IMR-90 (cell line): Measurements from ENCODE around the gene GMPR. TPM values are rescaled to one million over a fixed set of nuclear protein-coding genes. Genes with fewer than 3 reads are reported as not detected.

Experiments
- ATAC-seq: fragments of 200-7000 bp; cut with Tn5 transposase; 2 replicates; pipeline ENCODE4 v1.9.1; 2020; ENCODE audit warnings: low read depth, mild to moderate bottlenecking, moderate library complexity
- BruUV-seq: library from RNA; stranded (reverse); fragments of 400-500 nt; replicated peaks from 2 replicates; lab custom pipeline; 2021; lab: Mats Ljungman, UMichigan
- CTCF ChIA-PET: fragments of 300-600 bp; formaldehyde crosslinking; extraction: SDS; loops from one replicate; lab custom pipeline; 2021; ENCODE audit warnings: antibody characterized with exemption; lab: Yijun Ruan, JAX
- POLR2A ChIA-PET: fragments of 300-600 bp; sonication (Branson Sonifier 250); formaldehyde crosslinking; loops from one replicate; lab custom pipeline; 2022; ENCODE audit warnings: antibody characterized with exemption; ENCODE audit not compliant: unreplicated experiment; lab: Charles Lee
- DNase-seq: peaks from one replicate; pipeline ENCODE4 v3.0.0; 2013
- H2AFZ ChIP-seq: replicated peaks from 2 replicates; pipeline ENCODE3; 2013; ENCODE audit warnings: low read length, mild to moderate bottlenecking; ENCODE audit not compliant: poor library complexity
- H2AK5ac ChIP-seq: 2 replicates; pipeline ENCODE4 v1.6.1; 2013; ENCODE audit warnings: low read depth, low read length, inconsistent platforms
- H2AK9ac ChIP-seq: replicated peaks from 2 replicates; pipeline ENCODE3; 2013; ENCODE audit warnings: mild to moderate bottlenecking, low read depth, low read length, moderate library complexity; ENCODE audit not compliant: poor library complexity
- H2BK120ac ChIP-seq: 2 replicates; pipeline ENCODE4 v1.6.1; 2013; ENCODE audit warnings: low read depth, low read length, inconsistent platforms
- H2BK15ac ChIP-seq: 3 replicates; pipeline ENCODE4 v1.6.1; 2013; ENCODE audit warnings: low read depth, low read length, inconsistent platforms
- H2BK20ac ChIP-seq: 2 replicates; pipeline ENCODE4 v1.6.1; 2013; ENCODE audit warnings: low read depth, mild to moderate bottlenecking, inconsistent platforms, low read length, moderate library complexity
- H2BK5ac ChIP-seq: 2 replicates; pipeline ENCODE4 v1.6.1; 2013; ENCODE audit warnings: mild to moderate bottlenecking, low read depth, low read length, inconsistent platforms; ENCODE audit not compliant: poor library complexity, severe bottlenecking
- H3K14ac ChIP-seq: replicated peaks from 2 replicates; pipeline ENCODE4 v1.6.1; 2013; ENCODE audit warnings: low read depth, low read length, inconsistent platforms
- H3K18ac ChIP-seq: 2 replicates; pipeline ENCODE4 v1.6.1; 2013; ENCODE audit warnings: low read depth, low read length, control low read depth
- H3K23ac ChIP-seq: 2 replicates; pipeline ENCODE4 v1.6.1; 2013; ENCODE audit warnings: low read depth, low read length, inconsistent platforms
- H3K27ac ChIP-seq: 2 replicates; pipeline ENCODE4 v1.5.1; 2013; ENCODE audit warnings: mild to moderate bottlenecking, control low read depth, low read length; ENCODE audit not compliant: insufficient read depth
- H3K27me3 ChIP-seq: 2 replicates; pipeline ENCODE4 v1.6.1; 2013; ENCODE audit warnings: low read length; ENCODE audit not compliant: control insufficient read depth, insufficient read depth
- H3K36me3 ChIP-seq: 2 replicates; pipeline ENCODE4 v1.6.1; 2013; ENCODE audit warnings: low read length, mixed read lengths; ENCODE audit not compliant: control insufficient read depth, insufficient read depth
- H3K4ac ChIP-seq: 2 replicates; pipeline ENCODE4 v1.6.1; 2013; ENCODE audit warnings: low read depth, low read length, inconsistent platforms
- H3K4me1 ChIP-seq: 2 replicates; pipeline ENCODE4 v1.6.1; 2013; ENCODE audit warnings: low read length, mixed read lengths; ENCODE audit not compliant: control insufficient read depth, insufficient read depth
- H3K4me2 ChIP-seq: 2 replicates; pipeline ENCODE4 v1.6.1; 2013; ENCODE audit warnings: low read depth, mild to moderate bottlenecking, control low read depth, low read length, moderate library complexity
- H3K4me3 ChIP-seq: 2 replicates; pipeline ENCODE4 v1.5.1; 2013; ENCODE audit warnings: low read depth, mild to moderate bottlenecking, control low read depth, low read length, moderate library complexity; ENCODE audit not compliant: insufficient read depth
- H3K56ac ChIP-seq: 2 replicates; pipeline ENCODE4 v1.6.1; 2013; ENCODE audit warnings: low read length, inconsistent platforms; ENCODE audit not compliant: insufficient read depth; ENCODE audit errors: extremely low read depth
- H3K79me1 ChIP-seq, 2 experiments: 2 replicates each; pipeline ENCODE4 v1.6.1; 2013; ENCODE audit warnings: low read length in 2 of 2, inconsistent platforms in 1 of 2, low read depth in 1 of 2
- H3K9ac ChIP-seq: 2 replicates; pipeline ENCODE4 v1.6.1; 2013; ENCODE audit warnings: low read depth, low read length, control low read depth
- H3K9me1 ChIP-seq: 2 replicates; pipeline ENCODE4 v1.6.1; 2013; ENCODE audit warnings: low read length, inconsistent platforms; ENCODE audit not compliant: insufficient read depth
- H3K9me3 ChIP-seq: 2 replicates; pipeline ENCODE4 v1.6.1; 2013; ENCODE audit warnings: low read length; ENCODE audit not compliant: control insufficient read depth, insufficient read depth
- H4K20me1 ChIP-seq: 2 replicates; pipeline ENCODE4 v1.6.1; 2013; ENCODE audit warnings: low read length, inconsistent platforms; ENCODE audit not compliant: insufficient read depth
- H4K5ac ChIP-seq: 2 replicates; pipeline ENCODE4 v1.6.1; 2013; ENCODE audit warnings: mild to moderate bottlenecking, low read depth, low read length, control low read depth
- H4K8ac ChIP-seq, 2 experiments: 2 replicates each; pipeline ENCODE4 v1.6.1; 2013; ENCODE audit warnings: low read depth in 2 of 2, low read length in 2 of 2, control low read depth in 1 of 2, inconsistent platforms in 1 of 2
- H4K91ac ChIP-seq: 2 replicates; pipeline ENCODE4 v1.6.1; 2013; ENCODE audit warnings: low read depth, low read length, inconsistent platforms; ENCODE audit not compliant: insufficient read depth
- BHLHE40 ChIP-seq: fragments of 150-350 bp; IDR thresholded peaks from 2 replicates; pipeline ENCODE4 v1.6.1; 2016; ENCODE audit warnings: mild to moderate bottlenecking, low read depth, low read length
- CEBPB ChIP-seq: IDR thresholded peaks from 2 replicates; pipeline ENCODE4 v1.6.1; 2012; ENCODE audit warnings: low read depth, low read length, improper control_type of control experiment
- CHD1 ChIP-seq: IDR thresholded peaks from 2 replicates; pipeline ENCODE4 v1.6.1; 2012; ENCODE audit warnings: low read depth, low read length, improper control_type of control experiment
- CTCF ChIP-seq: conservative IDR thresholded peaks from 2 replicates; pipeline ENCODE4 v1.5.1; 2012; ENCODE audit warnings: mild to moderate bottlenecking, low read depth, low read length, improper control_type of control experiment
- MAFK ChIP-seq: IDR thresholded peaks from 2 replicates; pipeline ENCODE4 v1.6.1; 2012; ENCODE audit warnings: low read depth, low read length, improper control_type of control experiment
- MAZ ChIP-seq: IDR thresholded peaks from 2 replicates; pipeline ENCODE4 v1.6.1; 2012; ENCODE audit warnings: low read depth, mild to moderate bottlenecking, low read length, improper control_type of control experiment, moderate library complexity, borderline replicate concordance
- NFE2L2 ChIP-seq: fragments of 150-350 bp; IDR thresholded peaks from 2 replicates; pipeline ENCODE4 v1.6.1; 2016; ENCODE audit warnings: low read depth, mild to moderate bottlenecking, low read length
- POLR2A ChIP-seq: IDR thresholded peaks from 2 replicates; pipeline ENCODE4 v1.6.1; 2012; ENCODE audit warnings: mild to moderate bottlenecking, low read depth, low read length
- RAD21 ChIP-seq: IDR thresholded peaks from 2 replicates; pipeline ENCODE4 v1.6.1; 2012; ENCODE audit warnings: low read length, improper control_type of control experiment
- RCOR1 ChIP-seq: IDR thresholded peaks from 2 replicates; pipeline ENCODE4 v1.6.1; 2012; ENCODE audit warnings: mild to moderate bottlenecking, low read length, improper control_type of control experiment; ENCODE audit not compliant: insufficient replicate concordance
- RFX5 ChIP-seq: IDR thresholded peaks from 2 replicates; pipeline ENCODE4 v1.8.0; 2012; ENCODE audit warnings: low read depth, mild to moderate bottlenecking, low read length, moderate library complexity
- SMC3 ChIP-seq: fragments of 150-350 bp; IDR thresholded peaks from 2 replicates; pipeline ENCODE4 v1.6.1; 2016; ENCODE audit warnings: low read depth, mild to moderate bottlenecking, antibody characterized with exemption, low read length, moderate library complexity
- USF2 ChIP-seq: fragments of 150-350 bp; IDR thresholded peaks from 2 replicates; pipeline ENCODE4 v1.6.1; 2017; ENCODE audit warnings: mild to moderate bottlenecking, antibody characterized with exemption, low read length, low read depth
- WGBS, 2 experiments: methylation state at CpG; one replicate each; pipeline versions ENCODE4 v1.1.5 to v1.1.7; 2013; ENCODE audit warnings: missing lambda C conversion rate in 2 of 2; ENCODE audit not compliant: insufficient read length in 1 of 2; ENCODE audit errors: extremely low coverage in 2 of 2; 5-methylcytosine and 5-hydroxymethylcytosine counted together
- dilution Hi-C: fragments of 300-500 bp; cut with HindIII; formaldehyde crosslinking; loops from one replicate; pipeline ENCODE4 v1.14.3; 2018; ENCODE audit warnings: low sequenced_read_pairs; ENCODE audit not compliant: unreplicated experiment
- in situ Hi-C: fragments of 300-500 bp; cut with MboI; formaldehyde crosslinking; loops from 3 replicates; pipeline ENCODE4 v1.14.3; 2019; ENCODE audit warnings: low sequenced_read_pairs, inconsistent platforms, mixed read lengths
- intact Hi-C: fragments of 100-400 bp; cut with micrococcal nuclease; formaldehyde crosslinking; loops from 2 replicates; pipeline ENCODE4 v1.10.0; 2022
- polyA plus RNA-seq, 3 experiments: library from polyadenylated mRNA; depleted of rRNA; stranded (reverse); fragments of >200 nt; gene quantifications; 2 replicates each; pipeline ENCODE4 v1.2.3, GENCODE V29; 2012; ENCODE audit warnings: low replicate concordance in 1 of 3
- total RNA-seq: library from RNA; depleted of rRNA; stranded (reverse); fragments of >200 nt; gene quantifications from 2 replicates; pipeline ENCODE4 v1.2.3, GENCODE V29; 2012
- TF ChIP-seq, protein P1 (sequence below): fragments of 150-350 bp; IDR thresholded peaks from 2 replicates; pipeline ENCODE4 v1.6.1; 2016; ENCODE audit warnings: low read depth, mild to moderate bottlenecking, low read length, moderate library complexity, borderline replicate concordance

GMPR gene
- total and polyA plus RNA-seq, 2 of the 4 experiments (the other 2 are of a cell fraction) = 6.3 to 8.6 TPM

- H2AK9ac ChIP-seq = no peak overlapping the region
- POLR2A ChIA-PET = no interaction called here
- BruUV-seq = no TSS peak
- H3K4me3 ChIP-seq = no peak overlapping the region
- H4K91ac ChIP-seq = no peak overlapping the region
- DNase-seq (peak; percentile 17), ATAC-seq (peak; percentile 44; the same call in 1 of the 2 replicates)
- no peak overlapping the region for H3K9ac ChIP-seq
- no peak overlapping the region for H3K56ac ChIP-seq
- no peak overlapping the region for H3K27ac ChIP-seq
- intact Hi-C loops (no loop called here), dilution Hi-C loops (no loop called here), in situ Hi-C loops (no loop called here)
- no peaks in the 10 kb centered on the region; the same call in 1 of the 2 replicates for H3K4me1 ChIP-seq
- no peak overlapping the region for H4K8ac ChIP-seq
- no peaks in the 10 kb centered on the region for H3K36me3 ChIP-seq
- H3K23ac ChIP-seq = no peak overlapping the region
- TF ChIP-seq CEBPB (no peak), SMC3 (no peak), MAZ (no peak), NFE2L2 (no peak), RFX5 (no peak), CTCF (no peak), USF2 (no peak), RAD21 (no peak), CHD1 (no peak), BHLHE40 (no peak), RCOR1 (no peak), MAFK (no peak), POLR2A (no peak)
- TF ChIP-seq, protein P1, sequence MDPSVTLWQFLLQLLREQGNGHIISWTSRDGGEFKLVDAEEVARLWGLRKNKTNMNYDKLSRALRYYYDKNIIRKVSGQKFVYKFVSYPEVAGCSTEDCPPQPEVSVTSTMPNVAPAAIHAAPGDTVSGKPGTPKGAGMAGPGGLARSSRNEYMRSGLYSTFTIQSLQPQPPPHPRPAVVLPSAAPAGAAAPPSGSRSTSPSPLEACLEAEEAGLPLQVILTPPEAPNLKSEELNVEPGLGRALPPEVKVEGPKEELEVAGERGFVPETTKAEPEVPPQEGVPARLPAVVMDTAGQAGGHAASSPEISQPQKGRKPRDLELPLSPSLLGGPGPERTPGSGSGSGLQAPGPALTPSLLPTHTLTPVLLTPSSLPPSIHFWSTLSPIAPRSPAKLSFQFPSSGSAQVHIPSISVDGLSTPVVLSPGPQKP = no peak
- 83% methylated on average over 5 of the region's 7 CpGs; no CpG with 5 or more reads in 1 of the 2 experiments for WGBS, 2 experiments
- H2BK15ac ChIP-seq = no peak overlapping the region
- H2BK20ac ChIP-seq = no peak overlapping the region
- H2BK5ac ChIP-seq = no peak overlapping the region
- no peaks in the 10 kb centered on the region for H4K20me1 ChIP-seq
- CTCF ChIA-PET = no interaction called here
- H3K9me1 ChIP-seq = no peaks in the 10 kb centered on the region
- H2AK5ac ChIP-seq = no peak overlapping the region
- peak overlapping the region; percentile 14 for H2AFZ ChIP-seq
- no peak overlapping the region for H3K4me2 ChIP-seq
- no peaks in the 10 kb centered on the region for H3K9me3 ChIP-seq
- H3K4ac ChIP-seq = no peak overlapping the region
- no peak overlapping the region for H3K18ac ChIP-seq
- H3K27me3 ChIP-seq = no peaks in the 10 kb centered on the region
- no peak overlapping the region for H4K5ac ChIP-seq
- H3K14ac ChIP-seq = no peak overlapping the region
- no peak overlapping the region for H2BK120ac ChIP-seq
- H3K79me1 ChIP-seq = no peaks in the 10 kb centered on the region
Observed at GRCh38 chr6:16257999-16258708, 19.8 kb downstream of the GMPR start.
